Smooth muscle cell (in vitro differentiated cells): ENCODE data around the gene ATF6. TPM values are rescaled to one million over a fixed set of nuclear protein-coding genes. Genes with fewer than 3 reads are reported as not detected.
"Not testable (repeated sequence)": the region's sequence is repeated elsewhere in the genome, so short reads cannot be mapped to it uniquely, and the experiment has no call there.

ENCODE experiments used
- DNase-seq: peaks from one replicate; lab custom pipeline; 2025; ENCODE audit not compliant: unreplicated experiment; lab: John Stamatoyannopoulos, UW
- H2AFZ ChIP-seq: fragments of 200-600 bp; sonication (generic); 2 replicates; pipeline ENCODE4 v1.6.0; 2016; ENCODE audit warnings: antibody characterized with exemption, low read depth, mild to moderate bottlenecking
- H3F3A ChIP-seq: fragments of 200-600 bp; sonication (generic); 2 replicates; pipeline ENCODE4 v1.6.0; 2017; ENCODE audit warnings: antibody characterized with exemption, low read depth
- H3K27ac ChIP-seq: fragments of 200-600 bp; sonication (generic); 2 replicates; pipeline ENCODE4 v1.5.1; 2016; ENCODE audit warnings: low read depth, mild to moderate bottlenecking
- H3K27me3 ChIP-seq: fragments of 200-600 bp; sonication (generic); 2 replicates; pipeline ENCODE4 v1.6.1; 2016; ENCODE audit warnings: low read depth, mild to moderate bottlenecking
- H3K36me3 ChIP-seq: fragments of 200-600 bp; sonication (generic); 2 replicates; pipeline ENCODE4 v1.5.1; 2016; ENCODE audit warnings: low read depth
- H3K4me1 ChIP-seq: fragments of 200-600 bp; sonication (generic); 2 replicates; pipeline ENCODE4 v1.5.1; 2016; ENCODE audit warnings: low read depth
- H3K4me2 ChIP-seq: fragments of 200-600 bp; sonication (generic); 2 replicates; pipeline ENCODE4 v1.6.0; 2016; ENCODE audit warnings: mild to moderate bottlenecking
- H3K4me3 ChIP-seq: fragments of 200-600 bp; sonication (generic); 2 replicates; pipeline ENCODE4 v1.5.1; 2016; ENCODE audit warnings: mild to moderate bottlenecking
- H3K79me2 ChIP-seq: fragments of 200-600 bp; sonication (generic); 2 replicates; pipeline ENCODE4 v1.6.0; 2016; ENCODE audit warnings: low read depth, mild to moderate bottlenecking
- H3K9ac ChIP-seq: fragments of 200-600 bp; sonication (generic); 2 replicates; pipeline ENCODE4 v1.6.0; 2016; ENCODE audit warnings: low read depth
- H3K9me3 ChIP-seq: fragments of 200-600 bp; sonication (generic); replicated peaks from 2 replicates; pipeline ENCODE4 v1.5.1; 2016; ENCODE audit warnings: low read depth
- H4K20me1 ChIP-seq: fragments of 200-600 bp; sonication (generic); 2 replicates; pipeline ENCODE4 v1.6.0; 2016; ENCODE audit warnings: low read depth
- CTCF ChIP-seq: fragments of 200-600 bp; sonication (generic); IDR thresholded peaks from 2 replicates; pipeline ENCODE4 v1.5.1; 2017; ENCODE audit warnings: borderline replicate concordance, mild to moderate bottlenecking, antibody characterized with exemption; ENCODE audit not compliant: insufficient read depth, poor library complexity, severe bottlenecking
- WGBS: methylation state at CpG from one replicate; pipeline ENCODE4 v1.1.7; 2016; ENCODE audit warnings: low lambda C conversion rate; 5-methylcytosine and 5-hydroxymethylcytosine counted together
- polyA plus RNA-seq: library from polyadenylated mRNA; unstranded; fragments of >200 nt; fragmentation: Nextera tagmentation; extraction: Ambion mirVana; gene quantifications from 2 replicates; pipeline ENCODE4 v1.2.1, GENCODE V29; 2016
- total RNA-seq: library from RNA; depleted of rRNA; stranded (reverse); fragments of >200 nt; gene quantifications from 2 replicates; pipeline ENCODE4 v1.2.3, GENCODE V29; 2014

The ATF6 gene
- total and polyA plus RNA-seq, 2 experiments from 2014 or later: 7.8 to 22.9 TPM

GRCh38 chr1:161722406-161722805 is 43.7 kb upstream of the ATF6 start:
- Histone ChIP-seq H2AFZ (no peak overlapping the region), H3K4me2 (no peak overlapping the region), H4K20me1 (no peaks in the 10 kb centered on the region), H3K36me3 (no peaks in the 10 kb centered on the region), H3K4me3 (no peak overlapping the region), H3K27ac (no peak overlapping the region), H3K4me1 (no peaks in the 10 kb centered on the region), H3F3A (no peaks in the 10 kb centered on the region), H3K27me3 (no peaks in the 10 kb centered on the region), H3K9me3 (no peaks in the 10 kb centered on the region), H3K79me2 (no peaks in the 10 kb centered on the region), H3K9ac (no peak overlapping the region)
- no peak for TF ChIP-seq CTCF
- 77% methylated on average over 1 of the region's 1 CpG for WGBS
- DNase-seq: no peak

GRCh38 chr1:161723459-161724141 is 42.5 kb upstream of the ATF6 start:
- H4K20me1 ChIP-seq: no peaks in the 10 kb centered on the region
- H3F3A ChIP-seq: no peaks in the 10 kb centered on the region
- WGBS: 90% methylated on average over 8 of the region's 8 CpGs
- H3K4me3 ChIP-seq: no peak overlapping the region
- H3K9ac ChIP-seq: no peak overlapping the region
- no peaks in the 10 kb centered on the region for H3K27me3 ChIP-seq
- H3K9me3 ChIP-seq: no peaks in the 10 kb centered on the region
- no peaks in the 10 kb centered on the region for H3K79me2 ChIP-seq
- H3K27ac ChIP-seq: no peak overlapping the region
- H3K4me2 ChIP-seq: no peak overlapping the region
- DNase-seq: no peak
- TF ChIP-seq CTCF: no peak
- H2AFZ ChIP-seq: no peak overlapping the region
- no peaks in the 10 kb centered on the region for H3K36me3 ChIP-seq
- H3K4me1 ChIP-seq: no peaks in the 10 kb centered on the region

- H3K4me3 ChIP-seq: peak overlapping the region; percentile 77
- not testable (repeated sequence) for H3K79me2 ChIP-seq, H4K20me1 ChIP-seq, H3K36me3 ChIP-seq, H3F3A ChIP-seq, H3K27ac ChIP-seq, DNase-seq, H3K27me3 ChIP-seq, H3K9ac ChIP-seq, H3K9me3 ChIP-seq, H3K4me1 ChIP-seq
- 49% methylated on average over 21 of the region's 22 CpGs for WGBS
- H2AFZ ChIP-seq: peak overlapping the region; percentile 58
- H3K4me2 ChIP-seq: peak overlapping the region; percentile 94
These were observed 40.7 kb upstream of the ATF6 start for GRCh38 chr1:161725258-161725907.

GRCh38 chr1:161725908-161726472 is 40.1 kb upstream of the ATF6 start:
- no peaks in the 10 kb centered on the region for H3K79me2 ChIP-seq
- peak; percentile 62 for DNase-seq
- H3K4me3 ChIP-seq: peak overlapping the region; percentile 77
- H3K36me3 ChIP-seq: no peaks in the 10 kb centered on the region
- no peak overlapping the region for H3K9ac ChIP-seq
- H3K4me2 ChIP-seq: peak overlapping the region; percentile 94
- no peaks in the 10 kb centered on the region for H4K20me1 ChIP-seq
- no peaks in the 10 kb centered on the region for H3K27me3 ChIP-seq
- no peaks in the 10 kb centered on the region for H3F3A ChIP-seq
- whole genome bisulfite sequencing: 2% methylated on average over 31 of the region's 34 CpGs
- no peak overlapping the region for H3K27ac ChIP-seq
- TF ChIP-seq CTCF: peak; percentile 48
- H2AFZ ChIP-seq: peak overlapping the region; percentile 58
- no peaks in the 10 kb centered on the region for H3K4me1 ChIP-seq
- H3K9me3 ChIP-seq: no peaks in the 10 kb centered on the region
